Measurements from ENCODE around the gene ADAM10.

ADAM10 gene

DNA sequence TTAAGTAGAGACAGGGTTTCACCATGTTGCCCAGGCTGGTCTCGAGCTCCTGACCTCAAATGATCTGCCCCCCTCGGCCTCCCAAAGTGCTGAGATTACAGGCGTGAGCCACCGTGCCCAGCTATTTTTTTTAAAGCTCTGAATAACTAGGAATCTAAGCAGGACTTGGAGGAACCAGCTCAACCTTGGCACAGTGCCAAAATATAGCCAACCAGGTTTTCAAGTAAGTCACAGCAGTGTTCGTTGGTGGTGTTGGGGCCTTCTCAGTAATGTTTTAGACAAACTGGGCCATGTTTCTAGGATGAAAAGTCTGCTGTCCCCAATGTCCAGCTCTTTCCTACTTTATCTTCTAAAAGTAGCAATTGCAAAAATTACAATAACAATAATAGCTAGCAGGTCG is 6.4 kb upstream of the ADAM10 start:
- no peak for DNase-seq

DNA sequence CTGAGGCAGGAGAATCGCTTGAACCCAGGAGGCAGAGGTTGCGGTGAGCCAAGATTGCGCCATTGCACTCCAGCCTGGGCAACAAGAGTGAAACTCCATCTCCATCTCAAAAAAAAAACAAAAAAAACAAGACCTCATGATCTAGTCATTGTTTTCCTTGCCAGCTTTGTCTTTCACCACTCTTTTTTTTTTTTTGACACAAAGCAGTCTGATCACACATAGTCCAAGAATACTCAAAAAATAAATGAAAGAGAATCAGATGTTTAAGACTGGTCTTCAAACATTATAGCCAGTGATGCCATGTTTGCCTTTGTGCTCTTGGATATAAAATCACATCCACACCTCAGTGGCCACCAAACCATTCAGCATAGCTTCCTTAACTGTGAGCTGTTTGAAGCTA is 5.8 kb upstream of the ADAM10 start:
- no peak for DNase-seq

DNA sequence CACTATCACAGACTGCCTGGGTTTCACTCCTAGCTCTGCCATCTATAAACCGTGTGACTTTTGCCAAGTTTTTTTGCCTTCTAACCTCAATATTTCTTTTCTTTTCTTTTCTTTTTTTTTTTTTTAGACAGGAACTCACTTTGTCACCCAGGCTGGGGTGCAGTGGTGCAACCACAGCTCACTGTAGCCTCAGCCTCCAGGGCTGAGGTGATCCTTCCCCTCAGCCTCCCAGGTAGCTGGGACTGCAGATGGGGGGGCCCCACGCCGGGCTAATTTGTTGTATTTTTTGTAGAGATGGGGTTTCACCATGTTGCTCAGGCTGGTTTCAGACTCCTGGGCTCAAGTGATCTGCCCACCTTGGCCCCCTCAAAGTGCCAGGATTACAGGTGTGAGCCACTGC is 3.2 kb upstream of the ADAM10 start:
- no peak for DNase-seq

DNA sequence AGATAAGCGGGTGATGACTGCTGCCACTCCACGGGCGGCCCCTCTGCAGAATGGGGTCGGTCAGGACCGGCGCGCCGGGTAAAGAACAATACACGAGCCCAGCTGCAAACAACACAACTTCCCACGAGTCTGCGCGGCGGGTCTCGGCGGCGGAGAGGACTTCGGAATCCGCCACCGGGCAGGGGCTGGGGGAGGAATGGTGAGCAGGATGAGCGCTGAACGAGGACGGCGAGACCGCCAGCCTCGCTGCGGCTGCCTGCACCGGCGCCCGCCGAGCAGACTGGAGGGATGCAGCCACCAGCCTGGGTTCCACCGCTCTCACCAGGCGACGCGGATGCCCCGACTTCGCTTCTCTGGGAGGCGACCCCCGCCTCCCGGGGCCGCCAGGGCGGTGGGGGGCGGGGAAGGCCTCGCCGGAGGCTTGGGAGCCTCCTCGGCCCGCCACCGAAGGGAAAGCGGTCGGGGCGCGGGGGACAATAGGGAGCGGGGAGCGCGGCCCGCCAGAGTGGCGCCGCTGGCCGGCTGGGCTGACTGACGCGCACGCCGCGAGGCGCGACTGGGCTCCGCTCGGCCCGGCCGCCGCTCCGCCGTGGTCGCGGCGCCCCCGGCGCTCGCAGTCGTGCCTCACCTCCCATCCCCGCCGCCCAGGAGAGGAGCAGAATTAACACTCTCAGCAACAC is 515 bp downstream of the ADAM10 start:
- no peak for DNase-seq

DNA sequence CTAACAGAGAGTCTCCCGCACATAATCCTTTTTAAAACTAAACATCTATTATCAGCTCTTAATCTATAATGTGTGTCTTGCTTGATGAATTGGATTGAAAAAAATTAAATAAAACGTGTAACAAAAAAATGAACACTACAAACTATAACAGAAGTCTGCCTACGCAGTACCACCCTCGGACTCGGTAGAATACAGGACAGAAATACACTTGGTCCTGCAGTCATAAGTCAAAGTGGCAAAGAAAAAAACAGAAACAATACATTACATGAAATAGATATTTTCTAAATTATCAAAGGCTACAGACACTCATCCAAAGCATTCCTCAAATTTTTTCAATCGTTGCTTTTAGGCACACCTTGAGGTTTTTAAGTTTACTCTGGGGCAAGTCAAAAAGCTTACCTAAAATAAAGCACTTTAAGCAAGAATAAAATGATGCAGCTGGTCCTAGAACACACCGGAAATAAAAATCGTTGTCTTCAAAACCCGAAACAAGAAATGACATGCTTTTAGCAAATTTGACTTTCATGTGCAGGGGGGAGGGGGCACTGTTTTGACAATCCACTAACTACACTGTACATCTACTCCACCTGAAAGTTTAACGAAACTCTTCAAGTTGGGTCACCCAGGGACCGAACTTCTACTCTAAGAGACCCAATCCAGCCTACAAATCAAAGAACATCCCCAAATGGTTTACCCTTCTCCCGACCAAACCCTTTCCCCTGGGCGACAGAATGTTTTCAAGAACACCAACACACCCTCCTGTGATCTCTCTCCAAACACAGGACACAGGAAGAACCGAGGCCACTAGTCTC is 1.3 kb downstream of the ADAM10 start:
- DNase-seq = no peak

DNA sequence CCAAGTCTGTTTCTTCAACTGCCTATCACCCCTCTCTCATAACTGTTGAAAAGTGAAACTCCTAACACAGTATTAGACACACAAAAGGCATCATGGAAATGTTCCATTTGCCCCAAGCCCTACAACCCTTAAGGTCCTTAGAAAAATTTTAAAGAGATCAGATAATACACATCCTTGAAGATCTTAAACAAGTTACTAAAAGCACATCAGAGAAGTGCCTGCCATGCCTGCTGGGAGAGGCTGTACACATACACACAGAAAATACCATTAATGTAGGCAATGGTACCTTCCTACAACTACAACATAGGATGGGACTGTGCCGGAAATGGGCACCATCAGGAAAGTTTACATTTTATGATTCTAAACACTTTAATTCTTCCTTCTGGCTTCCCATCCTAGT is 3.3 kb downstream of the ADAM10 start:
- DNase-seq = no peak

DNA sequence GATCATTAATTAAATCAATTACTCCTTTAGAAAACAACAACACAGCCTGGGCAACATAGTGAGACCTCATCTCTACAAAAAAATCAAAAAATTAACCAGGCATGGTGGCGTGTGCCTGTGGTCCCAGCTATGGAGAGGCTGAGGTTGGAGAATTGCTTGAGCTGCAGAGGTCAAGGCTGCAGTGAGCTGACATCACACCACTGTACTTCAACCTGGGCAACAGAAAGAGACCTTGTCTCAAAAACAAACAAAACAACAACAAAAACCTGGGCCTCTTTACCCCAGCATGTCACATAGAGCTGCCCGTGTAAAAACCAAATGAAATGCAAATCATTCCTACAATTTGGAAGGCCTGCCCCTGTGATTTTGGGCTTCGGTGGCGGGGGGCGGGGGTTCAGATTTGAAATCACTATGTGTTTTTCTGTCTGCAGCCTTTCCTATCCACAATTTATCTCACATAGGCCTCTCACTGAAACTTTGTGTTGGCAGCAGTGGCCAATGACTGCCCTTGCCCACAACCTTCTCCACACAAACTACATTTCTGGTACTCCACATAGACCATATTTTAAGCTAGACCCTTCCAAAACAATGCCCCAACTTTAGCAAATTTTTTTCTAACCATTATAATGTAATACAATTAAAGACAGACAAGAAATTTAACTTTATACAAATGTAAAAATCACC is 6.5 kb downstream of the ADAM10 start:
- no peak for DNase-seq

DNA sequence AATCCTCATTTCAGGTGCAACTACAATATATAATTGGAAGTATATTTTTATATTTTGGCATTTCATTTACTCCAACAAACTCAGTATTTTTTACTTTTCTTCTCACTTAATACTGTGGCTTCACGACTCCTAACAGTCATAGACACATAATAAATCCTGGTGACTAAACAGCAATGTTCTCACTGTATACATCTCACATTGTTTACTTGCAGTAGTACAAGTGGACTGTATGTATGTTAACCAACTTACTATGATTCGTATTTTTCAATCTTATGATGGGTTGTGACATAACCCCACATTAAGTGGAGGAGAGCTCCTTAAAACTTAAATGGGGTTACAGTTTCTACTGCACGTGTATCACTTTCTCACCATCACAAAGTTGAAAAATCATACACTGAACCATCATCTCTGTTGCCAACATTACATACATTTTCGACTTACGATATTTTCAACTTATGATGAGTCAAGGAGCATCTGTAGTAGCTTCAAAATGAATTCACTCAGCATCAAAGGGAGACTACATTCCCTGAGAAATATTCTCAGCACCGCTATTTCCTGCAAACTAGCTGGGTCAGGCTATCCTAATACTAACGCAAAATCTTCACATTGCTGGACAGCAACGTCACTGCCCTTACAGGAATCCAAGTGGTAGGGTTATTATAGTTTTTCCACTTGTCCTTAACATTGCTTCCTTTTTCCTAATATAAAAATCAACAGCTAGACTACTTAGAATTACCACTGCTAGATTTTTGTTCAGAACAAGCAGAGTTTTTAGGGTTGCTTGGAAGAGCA is 7.3 kb downstream of the ADAM10 start:
- no peak for DNase-seq

DNA sequence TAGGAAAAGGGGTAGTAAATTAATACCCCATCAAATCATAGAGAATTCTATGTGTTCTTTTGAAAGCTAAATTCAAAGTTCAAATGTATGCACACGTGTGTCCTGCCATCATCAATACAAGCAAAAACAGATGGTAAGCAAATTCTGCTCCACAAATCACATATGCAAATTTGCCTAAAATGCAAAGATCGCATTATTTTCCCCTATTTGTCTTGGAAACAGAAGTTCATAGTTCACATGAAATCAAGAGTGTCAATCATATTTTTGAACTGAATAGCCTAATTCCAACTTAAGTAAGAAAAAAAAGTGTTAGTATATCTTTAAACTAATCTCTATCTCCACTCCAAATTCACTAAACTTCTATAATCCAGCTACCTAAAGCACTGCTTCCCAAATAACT is 8.5 kb downstream of the ADAM10 start:
- DNase-seq = no peak

DNA sequence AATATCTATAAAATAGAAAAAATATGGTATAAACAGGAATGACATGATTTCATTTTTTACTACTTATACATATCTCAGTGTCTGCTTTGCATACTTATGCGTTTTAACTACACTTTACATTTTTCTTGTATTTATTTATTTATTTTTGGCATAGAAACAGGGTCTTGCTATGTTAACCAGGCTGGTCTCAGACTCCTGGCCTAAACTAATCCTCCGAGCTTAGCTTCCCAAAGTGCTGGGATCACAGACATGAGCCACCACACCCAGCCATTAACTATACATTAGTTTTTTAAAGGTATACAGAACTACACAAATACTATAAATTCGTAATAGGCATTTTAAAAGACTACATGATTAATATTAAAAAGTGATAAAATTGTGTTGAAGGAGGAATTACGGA is 9.1 kb downstream of the ADAM10 start:
- no peak for DNase-seq

DNA sequence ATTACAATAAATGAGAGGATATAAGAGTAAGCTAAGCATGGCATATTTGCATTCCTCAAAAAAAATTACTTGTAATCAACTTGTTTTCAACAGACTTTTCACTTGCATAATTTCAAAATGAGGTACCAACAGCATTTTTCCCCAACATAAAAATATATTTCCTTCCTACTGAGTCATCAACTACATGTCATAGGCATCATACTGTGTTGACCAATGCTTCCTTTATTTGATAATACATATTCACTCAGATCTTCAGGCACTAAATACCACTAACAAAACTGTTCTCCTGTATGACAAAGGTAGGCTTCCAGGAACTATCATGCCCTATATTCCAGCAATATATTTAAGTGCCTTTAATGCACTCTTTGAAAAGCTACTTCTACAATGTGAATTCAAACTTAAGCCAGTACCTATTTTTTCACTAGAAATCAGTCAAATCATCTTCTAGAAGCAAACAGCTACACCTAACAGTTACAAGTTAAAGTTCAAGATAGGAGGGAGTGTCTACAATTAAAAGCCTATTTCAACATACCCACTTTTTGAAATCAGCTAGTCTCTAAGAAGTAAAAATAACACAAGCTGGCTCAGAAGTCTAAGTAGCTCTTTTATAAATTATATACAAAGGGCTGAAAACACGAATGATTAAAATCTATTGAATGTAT is 11.3 kb downstream of the ADAM10 start:
- no peak for DNase-seq

DNA sequence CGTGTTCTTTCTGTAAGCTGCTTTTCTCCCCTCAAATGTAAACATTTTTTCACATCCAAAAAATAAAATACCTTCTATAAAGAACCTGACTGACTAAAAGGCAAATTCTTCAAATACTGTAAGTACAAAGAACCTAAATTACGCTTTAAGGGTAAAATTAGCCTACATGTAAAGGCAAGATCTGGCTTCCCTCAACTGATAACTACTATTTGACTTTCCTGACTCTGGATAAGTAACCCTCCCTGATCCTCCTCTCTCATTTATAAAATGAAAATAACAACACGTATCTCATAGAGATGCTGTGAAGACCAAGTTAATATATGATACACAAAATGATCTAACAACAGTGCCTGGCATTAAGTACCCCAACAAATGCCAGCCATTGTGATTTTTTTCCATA is 12.2 kb downstream of the ADAM10 start:
- DNase-seq = no peak

DNA sequence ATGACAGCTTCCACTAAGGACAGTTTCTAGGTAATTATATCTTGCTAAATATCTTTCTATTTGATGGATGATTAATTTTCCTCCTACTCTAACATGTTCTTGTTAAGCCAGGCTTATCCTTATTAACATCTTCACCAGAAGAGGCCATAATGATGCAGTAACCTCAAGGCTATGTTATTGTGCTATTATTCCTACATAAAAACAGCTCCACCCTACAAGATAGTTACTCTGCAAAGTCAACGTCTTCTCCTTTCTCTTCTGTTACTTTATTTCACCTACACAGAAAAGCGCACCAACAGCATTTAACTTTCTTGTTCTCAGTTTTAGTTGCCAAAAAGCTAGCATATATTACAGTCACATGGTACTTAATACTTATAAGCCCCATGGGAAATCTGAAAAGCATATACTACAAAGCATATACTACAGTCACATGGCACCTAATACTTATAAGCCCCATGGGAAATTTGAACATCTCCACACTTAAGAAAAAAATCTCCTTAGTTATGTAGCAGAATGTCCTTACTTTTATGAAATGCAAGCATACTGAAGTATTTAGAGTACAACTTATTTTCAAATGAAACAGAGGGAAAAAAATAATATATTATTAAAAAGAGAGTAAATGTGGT is 13.4 kb downstream of the ADAM10 start:
- DNase-seq = no peak

DNA sequence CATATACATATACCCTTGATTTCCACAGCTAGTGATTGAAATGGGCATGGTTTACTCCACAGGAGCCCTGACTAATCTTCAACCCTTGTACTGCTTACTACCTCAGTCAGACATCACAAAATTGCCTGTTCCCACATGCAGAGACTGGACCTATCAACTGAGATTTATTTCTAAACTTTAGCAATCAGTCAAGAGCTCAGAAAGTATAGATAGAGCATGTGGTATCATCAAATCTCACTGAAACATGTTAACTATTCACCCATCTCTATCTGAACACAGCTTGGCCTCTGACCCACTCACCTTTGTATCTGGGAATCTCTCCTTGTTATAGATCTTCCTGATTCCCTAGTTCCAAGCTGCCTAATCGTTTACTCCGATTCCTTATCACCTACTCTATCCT is 14.6 kb downstream of the ADAM10 start:
- no peak for DNase-seq

DNA sequence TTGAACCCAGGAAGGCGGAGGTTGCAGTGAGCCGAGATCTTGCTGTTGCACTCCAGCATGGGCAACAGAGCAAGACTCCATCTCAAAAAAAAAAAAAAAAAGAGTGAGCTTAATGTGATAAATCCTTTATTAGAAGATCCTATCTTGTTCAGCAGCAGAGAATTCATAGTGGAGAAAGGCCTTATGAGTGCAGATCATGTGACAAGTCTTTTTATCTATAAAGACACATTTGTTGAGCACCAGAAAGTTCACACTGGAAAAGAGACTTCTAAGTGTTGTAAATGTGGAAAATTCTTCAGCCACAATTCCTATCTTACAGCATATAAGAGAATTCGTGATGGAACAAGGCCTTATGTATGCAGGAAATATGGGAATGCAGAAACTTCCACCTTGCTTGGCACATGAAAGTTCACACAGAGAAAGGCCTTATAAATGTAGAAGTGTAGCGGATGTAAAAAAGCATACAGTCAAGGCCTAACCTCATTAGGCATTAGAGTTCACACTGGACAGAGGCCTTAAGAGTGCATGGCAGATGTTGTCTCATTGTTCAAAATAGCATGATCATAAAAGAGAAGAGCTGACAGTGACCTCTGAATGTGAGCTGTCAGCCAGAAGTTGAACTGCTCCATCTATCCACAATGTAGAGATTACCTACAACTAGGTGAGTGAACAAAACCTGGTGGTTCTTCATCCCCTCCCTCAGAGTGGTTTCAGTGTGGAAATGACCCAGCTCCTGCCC is 16.7 kb downstream of the ADAM10 start:
- no peak for DNase-seq

DNA sequence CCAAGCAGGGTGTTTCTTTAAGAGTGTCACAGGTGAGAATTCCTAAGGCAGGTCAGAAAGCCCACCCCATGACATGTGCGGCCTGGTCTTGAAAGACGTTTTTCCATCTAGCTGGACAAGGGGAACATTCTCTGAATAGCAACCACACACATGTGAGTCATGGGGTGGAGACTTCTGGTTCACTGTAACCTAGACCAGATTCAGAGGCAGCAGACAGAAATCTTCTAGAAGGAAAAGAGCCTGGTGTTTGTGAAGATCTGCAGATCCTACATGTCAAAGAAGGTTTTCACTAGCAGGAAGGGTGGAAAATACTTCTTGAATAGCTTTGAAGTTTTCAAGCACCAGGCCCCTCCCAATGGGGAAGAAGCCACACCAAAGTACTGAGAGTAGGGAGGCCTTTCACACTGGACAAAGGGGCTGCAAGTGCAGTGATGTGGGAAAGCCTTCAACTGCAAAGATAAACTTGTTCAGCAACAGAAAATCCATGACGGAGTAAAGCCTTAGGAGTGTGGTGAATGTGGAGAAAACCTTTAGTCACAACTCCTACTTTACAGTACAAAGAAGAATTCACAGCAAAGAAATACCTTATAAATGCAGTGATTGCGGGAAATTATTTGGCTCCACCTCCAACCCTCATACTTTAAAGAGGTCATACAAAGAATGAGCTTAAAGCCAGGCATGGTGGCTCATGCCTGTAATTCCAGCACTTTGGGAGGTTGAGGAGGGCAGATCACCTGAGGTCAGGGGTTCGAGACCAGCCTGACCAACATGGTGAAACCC is 17.6 kb downstream of the ADAM10 start:
- no peak for DNase-seq

DNA sequence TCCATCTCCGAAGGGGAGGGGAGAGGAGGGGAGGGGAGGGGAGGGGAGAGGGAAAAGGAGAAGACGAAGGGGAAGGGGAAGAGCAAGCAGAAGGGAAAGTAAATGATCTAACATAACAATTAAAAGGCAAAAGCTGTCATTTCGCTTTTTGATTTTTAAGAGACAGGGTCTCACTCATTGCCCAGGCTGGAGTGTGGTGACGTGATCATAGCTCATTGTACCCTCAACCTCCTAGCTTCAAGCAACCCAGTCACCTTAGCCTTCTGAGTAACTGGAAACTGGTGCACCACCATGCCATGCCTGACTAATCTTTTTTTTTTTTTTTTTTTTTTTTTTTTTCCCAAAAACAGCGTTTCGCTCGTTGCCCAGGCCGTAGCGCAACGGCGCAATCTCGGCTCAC is 22.6 kb downstream of the ADAM10 start:
- no peak for DNase-seq

DNA sequence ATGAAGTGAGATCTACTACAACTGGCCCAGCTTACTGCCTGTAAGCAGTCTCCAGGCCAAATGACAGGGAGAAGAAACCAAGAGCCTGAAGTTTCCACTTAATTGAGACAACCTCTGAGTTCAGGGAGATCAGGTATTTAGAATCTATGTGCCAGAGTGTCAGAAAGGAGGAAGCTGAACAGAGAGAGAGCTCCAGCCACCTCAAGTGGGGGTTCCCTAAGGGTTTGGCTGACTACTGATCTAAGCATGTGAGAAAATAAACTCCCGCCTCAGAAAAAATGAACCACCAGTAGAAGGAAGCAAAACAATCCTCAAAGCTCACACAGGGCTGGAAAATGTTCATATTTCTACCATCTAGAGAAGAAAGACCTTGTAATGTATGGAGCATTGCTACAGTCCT is 25.0 kb downstream of the ADAM10 start:
- no peak for DNase-seq

DNA sequence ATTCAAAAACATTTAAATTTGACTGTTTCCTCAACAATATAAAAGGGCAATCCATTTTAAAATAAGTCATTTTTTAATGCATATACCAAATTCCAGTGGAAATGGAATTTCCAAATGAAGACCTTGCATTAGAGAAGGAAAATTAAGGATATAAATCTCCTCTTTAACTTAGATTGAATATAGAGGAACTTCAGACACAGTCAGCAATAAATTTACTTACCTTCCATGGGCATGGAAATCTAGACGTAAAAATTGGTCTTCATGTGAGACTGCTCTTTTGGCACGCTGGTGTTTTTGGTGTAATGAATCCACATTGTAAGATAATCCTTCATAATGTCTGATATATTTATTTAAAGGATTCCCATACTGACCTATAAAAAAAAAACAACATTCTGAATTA is 32.1 kb downstream of the ADAM10 start:
- no peak for DNase-seq

DNA sequence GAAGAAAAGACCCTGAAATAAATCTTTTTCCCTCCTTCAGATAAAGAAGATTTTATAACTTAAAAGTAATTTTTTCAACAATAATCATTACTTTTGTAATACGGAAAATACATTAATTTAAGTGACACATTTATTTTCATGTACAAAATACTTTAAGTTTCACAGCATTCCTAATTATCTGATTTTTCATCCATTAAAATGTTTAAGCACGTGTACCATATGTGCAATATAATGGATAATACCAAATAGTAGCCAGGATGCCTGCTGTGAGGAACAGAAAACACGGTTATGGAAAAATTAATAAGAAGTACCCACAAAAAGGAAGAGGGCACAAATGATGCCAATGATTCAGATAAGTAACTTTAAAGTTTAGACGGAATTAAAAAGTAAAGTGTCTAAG is 33.5 kb downstream of the ADAM10 start:
- no peak for DNase-seq

Data from NCI-H2029 (cell line).